Sigmoid colon (tissue), 4 donors: Measurements from ENCODE around the gene TENT5A.

Source experiments
- EP300 ChIP-seq, 4 donors: sonication (generic); formaldehyde crosslinking; IDR thresholded peaks; one replicate each; pipeline ENCODE4 v1.6.1; 2017; ENCODE audit warnings: antibody characterized with exemption in 4 of 4
- POLR2A ChIP-seq, 2 donors: fragments of 450-650 bp; IDR thresholded peaks; one replicate each; pipeline ENCODE4 v1.6.1; 2016; ENCODE audit warnings: antibody characterized with exemption in 2 of 2, mild to moderate bottlenecking in 2 of 2, moderate library complexity in 2 of 2
- TF ChIP-seq, protein P1 (sequence below), 4 experiments: fragments of 450-650 bp in 3 of 4; fragments of 200-600 bp in 1 of 4; IDR thresholded peaks; one replicate each; pipeline ENCODE4 v1.5.1; 2016 to 2019; ENCODE audit warnings: antibody characterized with exemption in 4 of 4, mild to moderate bottlenecking in 3 of 4, moderate library complexity in 2 of 4

- TF ChIP-seq, protein P1, sequence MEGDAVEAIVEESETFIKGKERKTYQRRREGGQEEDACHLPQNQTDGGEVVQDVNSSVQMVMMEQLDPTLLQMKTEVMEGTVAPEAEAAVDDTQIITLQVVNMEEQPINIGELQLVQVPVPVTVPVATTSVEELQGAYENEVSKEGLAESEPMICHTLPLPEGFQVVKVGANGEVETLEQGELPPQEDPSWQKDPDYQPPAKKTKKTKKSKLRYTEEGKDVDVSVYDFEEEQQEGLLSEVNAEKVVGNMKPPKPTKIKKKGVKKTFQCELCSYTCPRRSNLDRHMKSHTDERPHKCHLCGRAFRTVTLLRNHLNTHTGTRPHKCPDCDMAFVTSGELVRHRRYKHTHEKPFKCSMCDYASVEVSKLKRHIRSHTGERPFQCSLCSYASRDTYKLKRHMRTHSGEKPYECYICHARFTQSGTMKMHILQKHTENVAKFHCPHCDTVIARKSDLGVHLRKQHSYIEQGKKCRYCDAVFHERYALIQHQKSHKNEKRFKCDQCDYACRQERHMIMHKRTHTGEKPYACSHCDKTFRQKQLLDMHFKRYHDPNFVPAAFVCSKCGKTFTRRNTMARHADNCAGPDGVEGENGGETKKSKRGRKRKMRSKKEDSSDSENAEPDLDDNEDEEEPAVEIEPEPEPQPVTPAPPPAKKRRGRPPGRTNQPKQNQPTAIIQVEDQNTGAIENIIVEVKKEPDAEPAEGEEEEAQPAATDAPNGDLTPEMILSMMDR (IDR thresholded peaks at IDR 0.05) = no peak
- TF ChIP-seq POLR2A (IDR thresholded peaks at IDR 0.05) = no peak
- no peak for TF ChIP-seq EP300 (IDR thresholded peaks at IDR 0.05)
Measured at GRCh38 chr6:81748994-81749393, 3.5 kb downstream of the TENT5A start.
